Tongue (tissue), 2 donors: ENCODE results near the gene ATP1A2. TPM values are rescaled to one million over a fixed set of nuclear protein-coding genes. Genes with fewer than 3 reads are reported as not detected.
"Not testable (repeated sequence)": the region's sequence is repeated elsewhere in the genome, so short reads cannot be mapped to it uniquely, and the experiment has no call there.

Source experiments
- DNase-seq: peaks from one replicate; pipeline ENCODE4 v3.0.0-alpha.2; 2015
- total RNA-seq: library from RNA; depleted of rRNA; stranded (reverse); fragments of >200 nt; gene quantifications from one replicate; pipeline ENCODE4 v1.2.3, GENCODE V29; 2014

ATP1A2 gene
- total RNA-seq, 1 donor from 2014 or later: 144 TPM

- no peak for DNase-seq
These were observed 9.3 kb downstream of the ATP1A2 start for GRCh38 chr1:160124705-160125478.

- DNase-seq: no peak
These were observed 10.2 kb downstream of the ATP1A2 start for GRCh38 chr1:160125746-160126145.

- not testable (repeated sequence) for DNase-seq
These were observed 10.8 kb downstream of the ATP1A2 start for GRCh38 chr1:160126342-160126741.

- DNase-seq: no peak
These were observed 11.8 kb downstream of the ATP1A2 start for GRCh38 chr1:160127381-160127780.

GRCh38 chr1:160127865-160128523, 12.4 kb downstream of the ATP1A2 start:
- no peak for DNase-seq

- DNase-seq: no peak
These were observed 13.1 kb downstream of the ATP1A2 start for GRCh38 chr1:160128636-160129035.

- DNase-seq: no peak
These were observed 13.5 kb downstream of the ATP1A2 start for GRCh38 chr1:160129046-160129445.

GRCh38 chr1:160129558-160129957, 14.0 kb downstream of the ATP1A2 start:
- DNase-seq: no peak

- no peak for DNase-seq
These were observed 14.4 kb downstream of the ATP1A2 start for GRCh38 chr1:160129966-160130365.

GRCh38 chr1:160130486-160130885, 14.9 kb downstream of the ATP1A2 start:
- DNase-seq: no peak

- DNase-seq: no peak
These were observed 15.4 kb downstream of the ATP1A2 start for GRCh38 chr1:160130939-160131338.

GRCh38 chr1:160131803-160132565, 16.4 kb downstream of the ATP1A2 start:
- no peak for DNase-seq

GRCh38 chr1:160133990-160134770, 18.6 kb downstream of the ATP1A2 start:
- no peak for DNase-seq

- DNase-seq: no peak
These were observed 19.4 kb downstream of the ATP1A2 start for GRCh38 chr1:160134791-160135572.

- no peak for DNase-seq
These were observed 20.8 kb downstream of the ATP1A2 start for GRCh38 chr1:160136121-160136925.

GRCh38 chr1:160136926-160137200, 21.3 kb downstream of the ATP1A2 start:
- no peak for DNase-seq

- no peak for DNase-seq
These were observed 21.8 kb downstream of the ATP1A2 start for GRCh38 chr1:160137216-160137862.

- DNase-seq: no peak
These were observed 24.3 kb downstream of the ATP1A2 start for GRCh38 chr1:160139840-160140239.

- DNase-seq: no peak
These were observed 28.1 kb downstream of the ATP1A2 start for GRCh38 chr1:160143695-160144094.

GRCh38 chr1:160144921-160145320, 29.4 kb downstream of the ATP1A2 start:
- no peak for DNase-seq
